ENCODE results near the gene IL20RB.

DNA sequence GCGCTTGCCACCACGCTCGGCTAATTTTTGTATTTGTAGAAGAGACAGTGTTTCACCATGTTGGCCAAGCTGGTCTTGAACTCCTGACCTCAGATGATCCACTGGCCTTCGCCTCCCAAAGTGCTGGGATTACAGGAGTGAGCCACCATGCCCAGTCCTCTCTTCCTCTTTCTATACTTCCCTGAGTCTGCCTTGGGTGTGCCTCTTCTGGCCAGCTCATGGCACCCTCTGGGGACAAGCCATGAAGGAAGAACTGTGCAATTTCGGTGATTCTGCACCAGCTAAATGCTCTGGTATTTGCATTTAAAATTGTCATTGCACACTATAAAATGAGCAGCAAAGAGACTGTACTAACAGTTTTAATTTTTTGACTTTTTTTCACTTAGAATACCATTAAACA lies 66.6 kb downstream of the IL20RB start:
- TF ChIP-seq SP1 (IDR thresholded peaks at IDR 0.05), result no peak
- no peak for TF ChIP-seq FOXM1 (IDR thresholded peaks at IDR 0.05; ENCODE audit: borderline replicate concordance)
- TF ChIP-seq FOXA1 (IDR thresholded peaks at IDR 0.05), result no peak
- TF ChIP-seq NFRKB (IDR thresholded peaks at IDR 0.05), result no peak
- no peak for TF ChIP-seq ZNF384 (IDR thresholded peaks at IDR 0.05)
- no peak for TF ChIP-seq BHLHE40 (IDR thresholded peaks at IDR 0.05; ENCODE audit: borderline replicate concordance)
- TF ChIP-seq ARNT (IDR thresholded peaks at IDR 0.05), result no peak
